CD14-positive monocyte (primary cell): Measurements from ENCODE around the gene FAM181B. TPM values are rescaled to one million over a fixed set of nuclear protein-coding genes. Genes with fewer than 3 reads are reported as not detected.

Experiments used
- DNase-seq, 3 donors: peaks; one replicate each; pipeline ENCODE4 v3.0.0-alpha.2; 2011 to 2022
- H2AFZ ChIP-seq: 2 replicates; pipeline ENCODE4 v1.6.0; 2012; ENCODE audit warnings: mild to moderate bottlenecking, low read depth, low read length, inconsistent platforms; ENCODE audit not compliant: insufficient read depth, poor library complexity, severe bottlenecking
- H3K27ac ChIP-seq, 2 donors: 1 replicate in 1 of 2; 2 replicates in 1 of 2; pipeline ENCODE4 v1.5.1; 2012 to 2013; ENCODE audit warnings: low read length in 2 of 2, control low read depth in 1 of 2, inconsistent platforms in 1 of 2, low read depth in 1 of 2, mild to moderate bottlenecking in 1 of 2
- H3K27me3 ChIP-seq, 2 donors: one replicate each; pipeline versions ENCODE4 v1.6.0 to v1.6.1; 2011 to 2013; ENCODE audit warnings: low read length in 2 of 2; ENCODE audit not compliant: control insufficient read depth in 2 of 2, insufficient read depth in 2 of 2
- H3K36me3 ChIP-seq, 2 donors: replicated peaks in 1 of 2; 1 replicate in 1 of 2; 2 replicates in 1 of 2; pipeline versions ENCODE4 v1.5.1 to v1.6.1; 2012 to 2013; ENCODE audit warnings: low read length in 2 of 2, control low read depth in 1 of 2, inconsistent platforms in 1 of 2, mild to moderate bottlenecking in 1 of 2; ENCODE audit not compliant: insufficient read depth in 2 of 2, control insufficient read depth in 1 of 2
- H3K4me1 ChIP-seq, 2 donors: 1 replicate in 1 of 2; 2 replicates in 1 of 2; pipeline versions ENCODE4 v1.5.1 to v1.6.1; 2012 to 2013; ENCODE audit warnings: low read length in 2 of 2, control low read depth in 1 of 2, inconsistent platforms in 1 of 2, mild to moderate bottlenecking in 1 of 2, moderate library complexity in 1 of 2; ENCODE audit not compliant: insufficient read depth in 2 of 2, control insufficient read depth in 1 of 2
- H3K4me2 ChIP-seq: replicated peaks from 2 replicates; pipeline ENCODE3; 2012; ENCODE audit warnings: low read length, moderate library complexity, mild to moderate bottlenecking; ENCODE audit not compliant: poor library complexity, severe bottlenecking; ENCODE audit errors: extremely low read depth
- H3K4me3 ChIP-seq, 3 experiments: fragments of 200-600 bp in 1 of 3; sonication (generic) in 1 of 3; replicated peaks in 1 of 3; 1 replicate in 2 of 3; 2 replicates in 1 of 3; pipeline ENCODE4 v1.5.1; 2011 to 2013; ENCODE audit warnings: low read length in 3 of 3, mild to moderate bottlenecking in 3 of 3, control low read depth in 2 of 3, low read depth in 2 of 3, inconsistent platforms in 1 of 3, moderate library complexity in 1 of 3
- H3K79me2 ChIP-seq: 2 replicates; pipeline ENCODE4 v1.6.0; 2012; ENCODE audit warnings: mild to moderate bottlenecking, control low read depth, inconsistent platforms, low read length, moderate library complexity; ENCODE audit not compliant: insufficient read depth
- H3K9ac ChIP-seq: 2 replicates; pipeline ENCODE4 v1.6.0; 2017; ENCODE audit warnings: low read length, mild to moderate bottlenecking; ENCODE audit not compliant: insufficient read depth, poor library complexity, severe bottlenecking
- H3K9me3 ChIP-seq, 2 donors: replicated peaks in 1 of 2; 1 replicate in 1 of 2; 2 replicates in 1 of 2; pipeline versions ENCODE4 v1.5.1 to v1.6.1; 2012 to 2013; ENCODE audit warnings: low read length in 2 of 2, control low read depth in 1 of 2; ENCODE audit not compliant: control insufficient read depth in 1 of 2, insufficient read depth in 1 of 2
- H4K20me1 ChIP-seq: 2 replicates; pipeline ENCODE4 v1.6.0; 2012; ENCODE audit warnings: mild to moderate bottlenecking, low read length, control low read depth, moderate library complexity; ENCODE audit not compliant: insufficient read depth
- H3K27ac Mint-ChIP-seq, 7 donors: one replicate each; pipeline ENCODE4 v1.8.0; 2020; ENCODE audit warnings: mild to moderate bottlenecking in 7 of 7, mixed read lengths in 7 of 7, moderate library complexity in 6 of 7, inconsistent platforms in 2 of 7
- H3K27me3 Mint-ChIP-seq, 3 donors: one replicate each; pipeline ENCODE4 v1.8.0; 2021 to 2022; ENCODE audit warnings: low read depth in 3 of 3, mild to moderate bottlenecking in 3 of 3, mixed read lengths in 3 of 3, moderate library complexity in 3 of 3, inconsistent platforms in 1 of 3
- H3K36me3 Mint-ChIP-seq, 2 donors: one replicate each; pipeline ENCODE4 v1.8.0; 2020; ENCODE audit warnings: mixed read lengths in 2 of 2, inconsistent platforms in 1 of 2, mild to moderate bottlenecking in 1 of 2
- H3K4me1 Mint-ChIP-seq: one replicate; pipeline ENCODE4 v1.8.0; 2020; ENCODE audit warnings: mild to moderate bottlenecking, mixed read lengths
- H3K4me3 Mint-ChIP-seq, 2 donors: one replicate each; pipeline ENCODE4 v1.8.0; 2020; ENCODE audit warnings: mild to moderate bottlenecking in 2 of 2, mixed read lengths in 2 of 2, moderate library complexity in 1 of 2
- H3K9me3 Mint-ChIP-seq, 7 donors: one replicate each; pipeline ENCODE4 v1.8.0; 2020 to 2022; ENCODE audit warnings: mixed read lengths in 7 of 7, mild to moderate bottlenecking in 6 of 7, moderate library complexity in 6 of 7, inconsistent platforms in 2 of 7
- CTCF ChIP-seq: fragments of 200-600 bp; IDR thresholded peaks from one replicate; pipeline ENCODE4 v1.8.0; 2022; ENCODE audit warnings: antibody characterized with exemption, mild to moderate bottlenecking
- WGBS: methylation state at CpG from one replicate; pipeline ENCODE4 v1.1.5; 2013; ENCODE audit warnings: missing lambda C conversion rate; ENCODE audit not compliant: insufficient coverage; 5-methylcytosine and 5-hydroxymethylcytosine counted together
- intact Hi-C, 2 donors: fragments of 100-400 bp; cut with micrococcal nuclease; formaldehyde crosslinking; loops; one replicate each; pipeline versions ENCODE4 v1.15.0 to v1.15.1; 2023
- polyA plus RNA-seq, 3 donors: library from polyadenylated mRNA; depleted of rRNA in 1 of 3; unstranded in 2 of 3; stranded (reverse) in 1 of 3; fragments of 300-500 nt in 2 of 3; fragments of >200 nt in 1 of 3; fragmentation: Illumina TruSeq in 2 of 3; gene quantifications; 1 replicate in 2 of 3; 2 replicates in 1 of 3; pipeline ENCODE4 v1.2.3, GENCODE V29; 2012 to 2021

The FAM181B gene
- polyA plus RNA-seq, 3 donors, result not detected

- TF ChIP-seq CTCF, result no peak
- peaks cover 3 to 5% of the 10 kb centered on the region in 2 donors for H3K9me3 ChIP-seq
- H3K4me3 Mint-ChIP-seq, result no peak overlapping the region
- no peaks in the 10 kb centered on the region for H3K36me3 Mint-ChIP-seq
- H3K79me2 ChIP-seq, result no peaks in the 10 kb centered on the region
- H3K27me3 ChIP-seq, result no peaks in the 10 kb centered on the region
- H3K9ac ChIP-seq, result no peak overlapping the region
- no peaks in the 10 kb centered on the region for H3K27me3 Mint-ChIP-seq
- no peak overlapping the region for H3K27ac Mint-ChIP-seq
- H3K4me2 ChIP-seq, result no peak overlapping the region
- H4K20me1 ChIP-seq, result no peaks in the 10 kb centered on the region
- no peak for DNase-seq
- no peaks in the 10 kb centered on the region for H3K4me1 ChIP-seq
- intact Hi-C loops, result no loop called here
- H2AFZ ChIP-seq, result no peak overlapping the region
- 100% methylated on average over 1 of the region's 1 CpG for WGBS
- no peak overlapping the region for H3K27ac ChIP-seq
- no peaks in the 10 kb centered on the region for H3K36me3 ChIP-seq
- H3K4me3 ChIP-seq, result no peak overlapping the region
- peaks cover 2 to 15% (median 8%) of the 10 kb centered on the region in 7 donors for H3K9me3 Mint-ChIP-seq
- peaks cover 4% of the 10 kb centered on the region for H3K4me1 Mint-ChIP-seq
Measured at GRCh38 chr11:82778776-82779175, 45.1 kb upstream of the FAM181B start.

- no peaks in the 10 kb centered on the region for H3K4me1 Mint-ChIP-seq
- H4K20me1 ChIP-seq, result no peaks in the 10 kb centered on the region
- TF ChIP-seq CTCF, result no peak
- H3K9me3 Mint-ChIP-seq, result peaks cover 0 to 9% (median 3%) of the 10 kb centered on the region in 7 donors
- intact Hi-C loops, result no loop called here
- no peak overlapping the region for H3K4me3 Mint-ChIP-seq
- no peaks in the 10 kb centered on the region for H3K4me1 ChIP-seq
- H2AFZ ChIP-seq, result no peak overlapping the region
- no peaks in the 10 kb centered on the region for H3K79me2 ChIP-seq
- H3K36me3 Mint-ChIP-seq, result no peaks in the 10 kb centered on the region
- no peaks in the 10 kb centered on the region for H3K36me3 ChIP-seq
- 95% methylated on average over 2 of the region's 2 CpGs for WGBS
- H3K9me3 ChIP-seq, result no peaks in the 10 kb centered on the region
- DNase-seq, result no peak
- no peak overlapping the region for H3K4me2 ChIP-seq
- no peak overlapping the region for H3K27ac Mint-ChIP-seq
- H3K27me3 Mint-ChIP-seq, result peaks cover 0 to 1% (median 0%) of the 10 kb centered on the region in 3 donors
- H3K9ac ChIP-seq, result no peak overlapping the region
- H3K27ac ChIP-seq, result no peak overlapping the region
- H3K4me3 ChIP-seq, result no peak overlapping the region
- no peaks in the 10 kb centered on the region for H3K27me3 ChIP-seq
Measured at GRCh38 chr11:82776377-82776776, 42.7 kb upstream of the FAM181B start.
